ENCODE results near the gene NECTIN3. TPM values are rescaled to one million over a fixed set of nuclear protein-coding genes. Genes with fewer than 3 reads are reported as not detected.

NECTIN3 gene
- total RNA-seq, 4 donors from 2014 or later = 21.8 to 60.3 (median 45.0) TPM

GRCh38 chr3:111164621-111165020 lies 93.0 kb downstream of the NECTIN3 start:
- no peaks in the 10 kb centered on the region for H3K9me3 ChIP-seq
- no peak for DNase-seq
- no peaks in the 10 kb centered on the region for H3K27me3 ChIP-seq
- no peak overlapping the region for H3K4me3 ChIP-seq
- no peak for TF ChIP-seq CTCF (IDR thresholded peaks at IDR 0.05)
- no peak for TF ChIP-seq POLR2A (IDR thresholded peaks at IDR 0.05)
- H3K27ac ChIP-seq = no peak overlapping the region
- intact Hi-C loops (cut with DNase I; ENCODE audit: low total_unique reads) = no loop called here
- no peaks in the 10 kb centered on the region for H3K36me3 ChIP-seq
- H3K4me1 ChIP-seq = no peaks in the 10 kb centered on the region

- Histone ChIP-seq H3K4me3 (no peak overlapping the region), H3K9me3 (no peaks in the 10 kb centered on the region), H3K36me3 (no peaks in the 10 kb centered on the region), H3K27ac (no peak overlapping the region), H3K27me3 (no peaks in the 10 kb centered on the region), H3K4me1 (no peaks in the 10 kb centered on the region)
- TF ChIP-seq CTCF (IDR thresholded peaks at IDR 0.05) = no peak
- no peak for TF ChIP-seq POLR2A (IDR thresholded peaks at IDR 0.05)
- intact Hi-C loops (cut with DNase I; ENCODE audit: low total_unique reads) = no loop called here
- no peak for DNase-seq
Observed at GRCh38 chr3:111165411-111165810, 93.8 kb downstream of the NECTIN3 start.

GRCh38 chr3:111173328-111173900 lies 101.8 kb downstream of the NECTIN3 start:
- no peaks in the 10 kb centered on the region for H3K9me3 ChIP-seq
- no peaks in the 10 kb centered on the region for H3K27me3 ChIP-seq
- H3K4me1 ChIP-seq = no peaks in the 10 kb centered on the region
- H3K27ac ChIP-seq = no peak overlapping the region
- no peak for DNase-seq
- H3K4me3 ChIP-seq = no peak overlapping the region
- no peak for TF ChIP-seq POLR2A (IDR thresholded peaks at IDR 0.05)
- TF ChIP-seq CTCF (IDR thresholded peaks at IDR 0.05) = no peak
- intact Hi-C loops (cut with DNase I; ENCODE audit: low total_unique reads) = no loop called here
- no peaks in the 10 kb centered on the region for H3K36me3 ChIP-seq

- H3K4me3 ChIP-seq = no peak overlapping the region
- no peaks in the 10 kb centered on the region for H3K36me3 ChIP-seq
- H3K9me3 ChIP-seq = no peaks in the 10 kb centered on the region
- H3K4me1 ChIP-seq = no peaks in the 10 kb centered on the region
- intact Hi-C loops (cut with DNase I; ENCODE audit: low total_unique reads) = no loop called here
- TF ChIP-seq CTCF (IDR thresholded peaks at IDR 0.05) = no peak
- DNase-seq = no peak
- H3K27me3 ChIP-seq = no peaks in the 10 kb centered on the region
- H3K27ac ChIP-seq = no peak overlapping the region
Observed at GRCh38 chr3:111173906-111174305, 102.3 kb downstream of the NECTIN3 start.

GRCh38 chr3:111190518-111190917 lies 118.9 kb downstream of the NECTIN3 start:
- Histone ChIP-seq H3K4me1 (no peaks in the 10 kb centered on the region), H3K36me3 (no peaks in the 10 kb centered on the region), H3K27me3 (no peaks in the 10 kb centered on the region), H3K9me3 (no peaks in the 10 kb centered on the region), H3K4me3 (no peak overlapping the region), H3K27ac (no peak overlapping the region)
- DNase-seq = no peak
- intact Hi-C loops (cut with DNase I; ENCODE audit: low total_unique reads) = no loop called here
- TF ChIP-seq CTCF (IDR thresholded peaks at IDR 0.05) (no peak), POLR2A (IDR thresholded peaks at IDR 0.05) (no peak)
